HEK293 (cell line): ENCODE measurements around the gene DNAJB11.

Experiments used
- CTCF ChIA-PET: fragments of 350-600 bp; formaldehyde crosslinking; extraction: SDS; loops from one replicate; lab custom pipeline; 2021; ENCODE audit warnings: antibody characterized with exemption; lab: Yijun Ruan, JAX
- POLR2A ChIA-PET: fragments of 300-600 bp; formaldehyde crosslinking; extraction: SDS; loops from one replicate; lab custom pipeline; 2020; ENCODE audit warnings: antibody characterized with exemption, inconsistent platforms; lab: Yijun Ruan, JAX
- H3K27ac ChIP-seq: fragments of 200-500 bp; sonication (Bioruptor generic); 2 replicates; pipeline ENCODE4 v1.5.1; 2014; ENCODE audit warnings: low read depth, low read length, control low read depth, inconsistent platforms; ENCODE audit errors: extremely low read depth
- H3K36me3 ChIP-seq, 2 experiments: fragments of 200-500 bp in 1 of 2; sonication (Bioruptor generic) in 1 of 2; 1 replicate in 1 of 2; 2 replicates in 1 of 2; pipeline ENCODE4 v1.5.1; 2014 to 2017; ENCODE audit warnings: inconsistent platforms in 2 of 2, low read length in 2 of 2; ENCODE audit not compliant: control insufficient read depth in 2 of 2, insufficient read depth in 1 of 2
- H3K4me1 ChIP-seq: fragments of 200-500 bp; sonication (Bioruptor generic); 2 replicates; pipeline ENCODE4 v1.5.1; 2014; ENCODE audit warnings: mild to moderate bottlenecking, low read length, inconsistent platforms; ENCODE audit not compliant: control insufficient read depth, insufficient read depth
- H3K4me3 ChIP-seq: 2 replicates; pipeline ENCODE4 v1.5.1; 2011; ENCODE audit warnings: low read depth, mild to moderate bottlenecking, control low read depth, low read length, moderate library complexity
- H3K9me3 ChIP-seq: fragments of 200-500 bp; sonication (Bioruptor generic); 2 replicates; pipeline ENCODE4 v1.5.1; 2014; ENCODE audit warnings: low read depth, low read length, inconsistent platforms; ENCODE audit not compliant: control insufficient read depth, insufficient read depth
- CTCF ChIP-seq: fragments of 450-650 bp; formaldehyde crosslinking; IDR thresholded peaks from 2 replicates; pipeline ENCODE4 v1.5.1; 2016; ENCODE audit warnings: missing biosample characterization, missing genetic modification characterization
- GLI4 ChIP-seq: fragments of 450-650 bp; formaldehyde crosslinking; IDR thresholded peaks from 2 replicates; pipeline ENCODE4 v1.5.1; 2016; ENCODE audit warnings: missing biosample characterization, missing genetic modification characterization
- GLIS2 ChIP-seq: fragments of 450-650 bp; formaldehyde crosslinking; IDR thresholded peaks from 2 replicates; pipeline ENCODE4 v1.5.1; 2016; ENCODE audit warnings: missing biosample characterization, missing genetic modification characterization
- KLF10 ChIP-seq: fragments of 450-650 bp; IDR thresholded peaks from 2 replicates; pipeline ENCODE4 v1.5.1; 2018; ENCODE audit warnings: missing biosample characterization, mild to moderate bottlenecking, missing genetic modification characterization
- MYNN ChIP-seq: fragments of 450-650 bp; formaldehyde crosslinking; IDR thresholded peaks from 2 replicates; pipeline ENCODE4 v1.5.1; 2016; ENCODE audit warnings: missing biosample characterization, missing genetic modification characterization, borderline replicate concordance
- REST ChIP-seq: fragments of 450-650 bp; formaldehyde crosslinking; IDR thresholded peaks from 2 replicates; pipeline ENCODE4 v1.5.1; 2016; ENCODE audit warnings: missing biosample characterization, missing genetic modification characterization
- SALL2 ChIP-seq: fragments of 450-650 bp; formaldehyde crosslinking; IDR thresholded peaks from 2 replicates; pipeline ENCODE4 v1.5.0; 2017; ENCODE audit warnings: missing biosample characterization, mild to moderate bottlenecking, missing genetic modification characterization, borderline replicate concordance
- SP7 ChIP-seq: fragments of 450-650 bp; formaldehyde crosslinking; IDR thresholded peaks from 2 replicates; pipeline ENCODE4 v1.5.1; 2016; ENCODE audit warnings: missing biosample characterization, missing genetic modification characterization
- ZBTB1 ChIP-seq: fragments of 450-650 bp; formaldehyde crosslinking; IDR thresholded peaks from 2 replicates; pipeline ENCODE4 v1.5.1; 2016; ENCODE audit warnings: missing biosample characterization, missing genetic modification characterization
- ZBTB17 ChIP-seq: fragments of 450-650 bp; formaldehyde crosslinking; IDR thresholded peaks from 2 replicates; pipeline ENCODE4 v1.5.1; 2016; ENCODE audit warnings: missing biosample characterization, missing genetic modification characterization
- ZBTB20 ChIP-seq: fragments of 450-650 bp; formaldehyde crosslinking; IDR thresholded peaks from 2 replicates; pipeline ENCODE4 v1.5.1; 2016; ENCODE audit warnings: missing biosample characterization, missing genetic modification characterization
- ZBTB26 ChIP-seq: fragments of 450-650 bp; formaldehyde crosslinking; optimal IDR thresholded peaks from 2 replicates; pipeline ENCODE3; 2016; ENCODE audit warnings: missing biosample characterization, mild to moderate bottlenecking, missing genetic modification characterization
- ZBTB44 ChIP-seq: fragments of 450-650 bp; IDR thresholded peaks from 2 replicates; pipeline ENCODE4 v1.5.1; 2018; ENCODE audit warnings: missing biosample characterization, mild to moderate bottlenecking, missing genetic modification characterization
- ZFP37 ChIP-seq: fragments of 450-650 bp; formaldehyde crosslinking; IDR thresholded peaks from 2 replicates; pipeline ENCODE4 v1.5.1; 2016; ENCODE audit warnings: missing biosample characterization, missing genetic modification characterization
- ZNF311 ChIP-seq: fragments of 450-650 bp; formaldehyde crosslinking; IDR thresholded peaks from 2 replicates; pipeline ENCODE4 v1.5.1; 2017; ENCODE audit warnings: missing biosample characterization, missing genetic modification characterization, borderline replicate concordance
- ZNF561 ChIP-seq: fragments of 450-650 bp; IDR thresholded peaks from 2 replicates; pipeline ENCODE4 v1.5.1; 2018; ENCODE audit warnings: missing biosample characterization, missing genetic modification characterization, borderline replicate concordance
- ZNF610 ChIP-seq: fragments of 450-650 bp; formaldehyde crosslinking; IDR thresholded peaks from 2 replicates; pipeline ENCODE4 v1.5.1; 2016; ENCODE audit warnings: missing biosample characterization, missing genetic modification characterization, borderline replicate concordance
- ZNF626 ChIP-seq: fragments of 450-650 bp; sonication (Bioruptor Pico); formaldehyde crosslinking; IDR thresholded peaks from 2 replicates; pipeline ENCODE4 v1.5.1; 2018; ENCODE audit warnings: missing biosample characterization, missing genetic modification characterization, inconsistent platforms
- ZNF76 ChIP-seq: fragments of 450-650 bp; formaldehyde crosslinking; IDR thresholded peaks from 2 replicates; pipeline ENCODE4; 2016; ENCODE audit warnings: low read depth, missing biosample characterization, missing genetic modification characterization, borderline replicate concordance
- ZNF837 ChIP-seq: fragments of 450-650 bp; formaldehyde crosslinking; IDR thresholded peaks from 2 replicates; pipeline ENCODE4 v1.5.1; 2016; ENCODE audit warnings: missing biosample characterization, missing genetic modification characterization
- ZSCAN18 ChIP-seq: fragments of 450-650 bp; formaldehyde crosslinking; IDR thresholded peaks from 2 replicates; pipeline ENCODE4 v1.5.1; 2016; ENCODE audit warnings: missing biosample characterization, missing genetic modification characterization
- ZSCAN30 ChIP-seq: fragments of 450-650 bp; IDR thresholded peaks from 2 replicates; pipeline ENCODE4 v1.5.1; 2018; ENCODE audit warnings: missing biosample characterization, mild to moderate bottlenecking, missing genetic modification characterization, moderate library complexity
- ZXDB ChIP-seq: fragments of 450-650 bp; formaldehyde crosslinking; IDR thresholded peaks from 2 replicates; pipeline ENCODE4 v1.5.1; 2016; ENCODE audit warnings: missing biosample characterization, missing genetic modification characterization

DNAJB11 gene

GRCh38 chr3:186566772-186567071 lies 3.8 kb upstream of the DNAJB11 start:
- ChIA-PET POLR2A (interaction anchor here (1.3 to 1.4 kb wide), 2 partner anchors 50 to 217 kb away, joined by 3 read pairs; partner anchors contain the start of gene EIF4A2), CTCF (no interaction called here)
- Histone ChIP-seq H3K4me3 (peak overlapping the region; percentile 71), H3K27ac (peak overlapping the region; percentile 68; the same call in 1 of the 2 replicates), H3K9me3 (no peaks in the 10 kb centered on the region), H3K36me3 (peaks cover 0 to 20% of the 10 kb centered on the region in 2 experiments; a peak in 1 of 3 replicates), H3K4me1 (no peaks in the 10 kb centered on the region)
- TF ChIP-seq GLI4 (tag by site-specific recombination) = no peak
- no peak for TF ChIP-seq ZBTB20 (tag by site-specific recombination)
- no peak for TF ChIP-seq ZSCAN18
- TF ChIP-seq ZBTB1 (tag by site-specific recombination) = no peak
- TF ChIP-seq ZBTB17 = 0 out of 2 replicates have a peak, but pooled peaks have one; percentile 11
- peak; percentile 15; the same call in 1 of the 2 replicates for TF ChIP-seq CTCF (tag by site-specific recombination)
- no peak for TF ChIP-seq MYNN (tag by site-specific recombination)
- no peak for TF ChIP-seq SALL2 (tag by site-specific recombination)
- no peak for TF ChIP-seq ZNF837 (tag by site-specific recombination)

GRCh38 chr3:186567072-186567921 lies 3.2 kb upstream of the DNAJB11 start, which contains the start of gene TBCCD1:
TBCCD1 (minus strand) TSS chr3:186567339; CDS start chr3:186564329, 3,010 bp downstream.
- H3K27ac ChIP-seq = peak within 1 kb of the TSS; percentile 68; the same call in 1 of the 2 replicates
- ChIA-PET CTCF (interaction anchor here (0.7 to 3.0 kb wide), 3 partner anchors 26 to 50 kb away, joined by 3 to 9 read pairs (median 5); no protein-coding TSS in a partner anchor), POLR2A (interaction anchor here (1.2 to 1.4 kb wide), 2 partner anchors 30 to 49 kb away, joined by 3 read pairs; no protein-coding TSS in a partner anchor)
- H3K4me3 ChIP-seq = peak within 1 kb of the TSS; percentile 71
- peaks cover 0 to 20% of the 10 kb centered on the region in 2 experiments; a peak in 1 of 3 replicates for H3K36me3 ChIP-seq
- no peaks in the 10 kb centered on the region for H3K9me3 ChIP-seq
- H3K4me1 ChIP-seq = no peaks in the 10 kb centered on the region
- TF ChIP-seq GLIS2 = peak; percentile 54; the same call in 1 of the 2 replicates
- peak; percentile 60 for TF ChIP-seq ZNF561 (tag by site-specific recombination)
- TF ChIP-seq ZNF610 = 0 out of 2 replicates have a peak, but pooled peaks have one; percentile 31
- TF ChIP-seq ZSCAN30 (tag by site-specific recombination) = 0 out of 2 replicates have a peak, but pooled peaks have one; percentile 16
- peak; percentile 52; the same call in 1 of the 2 replicates for TF ChIP-seq KLF10 (tag by site-specific recombination)
- TF ChIP-seq REST = no peak
- 0 out of 2 replicates have a peak, but pooled peaks have one; percentile 44 for TF ChIP-seq ZNF76 (tag by site-specific recombination)
- peak; percentile 24; the same call in 1 of the 2 replicates for TF ChIP-seq SP7 (tag by site-specific recombination)
- 0 out of 2 replicates have a peak, but pooled peaks have one; percentile 17 for TF ChIP-seq ZBTB44 (tag by site-specific recombination)
- 0 out of 2 replicates have a peak, but pooled peaks have one; percentile 5 for TF ChIP-seq ZNF626 (tag by site-specific recombination)
- 0 out of 2 replicates have a peak, but pooled peaks have one; percentile 23 for TF ChIP-seq ZXDB (tag by site-specific recombination)
- TF ChIP-seq ZFP37 = peak; percentile 38; the same call in 1 of the 2 replicates
- TF ChIP-seq ZNF311 = no peak
- TF ChIP-seq ZBTB26 (tag by site-specific recombination) = peak; percentile 75
